DLD1 (cell line): ENCODE results near the gene WDFY2.
"Not testable (repeated sequence)": the region's sequence is repeated elsewhere in the genome, so short reads cannot be mapped to it uniquely, and the experiment has no call there.

Experiments
- in situ Hi-C: cut with HindIII; loops from 2 replicates; pipeline ENCODE4 v1.10.0; 2017; ENCODE audit warnings: low sequenced_read_pairs

The WDFY2 gene

GRCh38 chr13:51688937-51689662 is 104.8 kb downstream of the WDFY2 start:
- in situ Hi-C loops = no loop called here

DNA sequence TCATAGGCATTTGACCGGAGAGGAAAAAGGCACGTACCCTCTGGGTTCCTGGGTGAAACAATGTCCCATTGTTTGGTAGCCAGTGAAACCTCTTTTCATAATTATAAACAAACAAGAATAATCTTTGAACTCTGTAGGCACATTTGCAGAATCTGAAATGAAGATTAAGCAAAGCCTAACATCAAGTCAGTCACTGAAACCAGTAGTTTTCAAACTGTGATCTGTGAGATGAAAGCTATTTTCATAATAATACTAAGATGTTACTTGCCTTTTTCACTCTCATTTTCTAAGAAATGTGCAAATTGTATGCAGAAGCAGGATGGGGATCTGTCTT is 105.4 kb downstream of the WDFY2 start:
- in situ Hi-C loops = no loop called here

DNA sequence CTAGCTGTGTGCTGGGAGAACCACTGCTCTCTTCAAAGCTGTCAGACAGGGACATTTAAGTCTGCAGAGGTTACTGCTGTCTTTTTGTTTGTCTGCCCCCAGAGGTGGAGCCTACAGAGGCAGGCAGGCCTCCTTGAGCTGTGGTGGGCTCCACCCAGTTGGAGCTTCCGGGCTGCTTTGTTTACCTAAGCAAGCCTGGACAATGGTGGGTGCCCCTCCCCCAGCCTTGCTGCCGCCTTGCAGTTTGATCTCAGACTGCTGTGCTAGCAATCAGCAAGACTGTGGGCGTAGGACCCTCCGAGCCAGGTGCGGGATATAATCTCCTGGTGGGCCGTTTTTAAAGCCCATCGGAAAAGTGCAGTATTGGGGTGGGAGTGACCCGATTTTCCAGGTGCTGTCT is 111.4 kb downstream of the WDFY2 start:
- in situ Hi-C loops = not testable (repeated sequence)

GRCh38 chr13:51697181-51697580 is 112.9 kb downstream of the WDFY2 start:
- in situ Hi-C loops = no loop called here

DNA sequence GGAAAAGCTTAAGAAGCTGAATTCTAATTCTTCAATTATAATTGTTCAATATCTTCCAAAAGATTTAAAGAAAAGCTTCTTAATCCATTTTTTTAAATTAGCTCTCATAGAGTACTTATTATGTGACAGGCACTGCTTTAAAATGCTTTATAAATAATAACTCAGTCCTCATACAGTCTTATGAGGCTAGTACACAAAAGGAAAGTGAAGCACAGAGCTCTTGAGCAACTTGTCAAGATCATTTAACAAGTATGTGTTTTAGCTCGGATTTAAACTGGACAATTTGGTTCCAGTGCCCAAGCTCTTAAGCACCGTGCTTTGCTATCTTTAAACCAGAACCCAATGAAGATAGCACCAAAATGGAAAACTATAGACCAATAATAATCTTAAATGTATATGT is 113.6 kb downstream of the WDFY2 start:
- in situ Hi-C loops = no loop called here

DNA sequence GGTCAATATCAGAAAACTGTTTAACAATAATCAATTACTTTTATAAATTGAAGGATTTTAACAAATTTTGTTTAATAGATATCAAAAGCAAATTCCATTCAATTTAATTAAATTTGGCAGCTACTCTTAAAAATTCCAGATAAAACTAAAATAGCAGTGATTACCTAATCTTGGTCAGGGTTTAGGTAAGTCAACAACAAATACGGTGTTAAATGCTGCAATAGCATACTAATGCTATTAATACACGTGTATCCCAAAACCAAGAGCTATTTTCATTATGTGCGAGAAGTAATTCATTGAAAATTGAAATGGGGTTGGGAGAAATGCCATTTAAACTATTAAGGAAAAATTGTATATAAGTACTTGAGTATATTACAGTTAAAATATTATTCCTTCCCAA is 114.1 kb downstream of the WDFY2 start:
- in situ Hi-C loops = no loop called here

GRCh38 chr13:51704399-51705313 is 120.4 kb downstream of the WDFY2 start:
- in situ Hi-C loops = no loop called here

DNA sequence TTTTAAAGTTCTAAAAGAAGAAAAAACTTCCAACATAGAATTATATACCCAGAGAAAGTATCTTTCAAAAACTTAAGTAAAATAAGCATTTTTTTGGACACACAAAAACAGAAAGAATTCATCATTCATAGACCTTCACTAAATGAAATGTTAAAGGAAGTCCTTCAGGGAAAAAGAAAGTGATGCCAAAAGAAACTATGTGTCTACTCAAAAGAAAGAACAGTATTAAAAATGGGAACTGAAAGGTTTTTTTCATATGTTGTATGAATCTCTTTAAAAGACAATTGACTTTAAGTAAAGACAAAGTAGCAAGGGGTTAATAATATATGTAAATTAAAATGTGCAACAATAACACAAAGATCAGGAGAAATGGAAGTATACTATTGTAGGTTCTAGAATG is 123.2 kb downstream of the WDFY2 start:
- in situ Hi-C loops = no loop called here

- in situ Hi-C loops = no loop called here
These were observed 129.5 kb downstream of the WDFY2 start for GRCh38 chr13:51713807-51714206.

DNA sequence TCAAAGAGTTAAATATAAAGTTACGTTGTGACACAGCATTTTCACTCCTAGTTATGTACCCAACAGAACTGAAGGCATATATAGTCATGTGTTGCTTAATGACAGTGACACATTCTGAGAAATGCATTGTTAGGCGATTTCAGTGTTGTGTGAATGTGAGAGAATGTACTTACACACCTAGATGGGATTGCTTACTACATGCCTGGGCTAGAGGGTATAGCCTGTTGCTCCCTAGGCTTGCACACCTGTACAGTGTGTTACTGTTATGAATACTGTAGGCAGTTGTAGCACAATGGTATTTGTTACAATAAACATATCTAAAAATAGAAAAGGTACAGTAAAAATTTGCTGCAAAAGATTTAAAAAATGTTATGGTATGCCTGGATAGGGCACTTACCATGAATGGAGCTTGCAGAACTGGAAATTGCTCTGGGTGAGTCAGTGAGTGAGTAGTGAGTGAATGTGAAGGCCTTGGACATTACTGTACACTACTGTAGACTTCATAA is 130.5 kb downstream of the WDFY2 start:
- in situ Hi-C loops = no loop called here

- in situ Hi-C loops = no loop called here
These were observed 131.4 kb downstream of the WDFY2 start for GRCh38 chr13:51715613-51716012.

- in situ Hi-C loops = no loop called here
These were observed 133.6 kb downstream of the WDFY2 start for GRCh38 chr13:51717786-51718398.

GRCh38 chr13:51719394-51719793 is 135.1 kb downstream of the WDFY2 start:
- in situ Hi-C loops = no loop called here

DNA sequence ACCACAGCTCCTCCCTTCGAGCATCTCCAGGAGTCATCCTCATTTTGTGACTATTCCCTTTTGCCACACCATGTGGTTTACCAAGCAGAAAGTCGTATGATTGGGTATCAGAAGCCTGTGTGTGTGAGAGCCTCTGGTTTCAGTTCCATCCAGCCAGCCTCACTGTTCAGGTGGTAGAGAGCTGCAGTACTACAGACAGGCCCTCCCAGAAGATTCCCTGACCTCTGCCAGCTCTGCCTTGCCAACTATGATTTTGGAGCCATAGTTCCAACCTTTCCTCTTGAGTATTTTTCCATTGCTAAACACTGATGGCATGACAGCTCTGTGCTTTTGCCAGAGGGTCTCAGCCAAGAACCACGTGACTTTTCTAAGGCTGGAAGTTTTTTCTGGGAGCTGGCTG is 137.2 kb downstream of the WDFY2 start:
- in situ Hi-C loops = no loop called here

DNA sequence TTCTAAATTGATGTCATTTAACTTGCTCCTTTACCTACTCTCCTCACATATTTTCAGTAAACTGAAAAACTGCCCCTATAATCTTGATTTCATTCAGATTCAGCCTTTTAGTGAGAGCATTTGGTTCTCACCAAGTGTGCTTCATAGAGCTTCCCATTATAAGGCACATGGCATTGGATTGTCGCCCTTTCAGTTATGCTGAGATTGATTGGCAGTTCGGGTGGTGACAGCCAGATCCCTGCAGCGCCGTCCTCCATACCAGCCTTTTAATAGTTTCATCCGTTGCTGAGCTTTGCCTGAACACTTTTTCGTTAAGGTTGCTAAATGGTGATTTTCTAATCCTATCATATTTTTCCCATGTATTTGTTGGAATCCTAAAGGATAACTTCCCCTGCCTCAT is 139.3 kb downstream of the WDFY2 start:
- in situ Hi-C loops = no loop called here

DNA sequence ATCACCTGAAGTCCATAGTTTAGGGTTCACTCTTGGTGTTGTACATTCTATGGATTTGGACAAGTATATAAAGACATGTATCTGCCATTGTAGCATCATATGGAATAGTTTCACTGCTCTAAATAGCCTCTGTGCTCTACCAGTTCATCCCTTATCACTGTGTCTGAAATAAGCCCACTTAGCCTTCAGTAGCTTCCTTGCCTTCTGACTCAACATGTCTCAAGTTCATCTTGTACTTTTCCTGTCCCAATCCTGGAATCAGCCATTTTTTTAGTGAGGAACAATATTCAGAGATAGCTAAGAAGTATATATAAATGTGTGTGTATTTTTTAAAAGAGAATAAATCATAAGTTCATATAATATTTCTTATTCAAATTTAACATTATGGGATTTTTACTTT is 140.5 kb downstream of the WDFY2 start:
- in situ Hi-C loops = no loop called here

GRCh38 chr13:51726446-51727193 is 142.4 kb downstream of the WDFY2 start:
- in situ Hi-C loops = no loop called here

DNA sequence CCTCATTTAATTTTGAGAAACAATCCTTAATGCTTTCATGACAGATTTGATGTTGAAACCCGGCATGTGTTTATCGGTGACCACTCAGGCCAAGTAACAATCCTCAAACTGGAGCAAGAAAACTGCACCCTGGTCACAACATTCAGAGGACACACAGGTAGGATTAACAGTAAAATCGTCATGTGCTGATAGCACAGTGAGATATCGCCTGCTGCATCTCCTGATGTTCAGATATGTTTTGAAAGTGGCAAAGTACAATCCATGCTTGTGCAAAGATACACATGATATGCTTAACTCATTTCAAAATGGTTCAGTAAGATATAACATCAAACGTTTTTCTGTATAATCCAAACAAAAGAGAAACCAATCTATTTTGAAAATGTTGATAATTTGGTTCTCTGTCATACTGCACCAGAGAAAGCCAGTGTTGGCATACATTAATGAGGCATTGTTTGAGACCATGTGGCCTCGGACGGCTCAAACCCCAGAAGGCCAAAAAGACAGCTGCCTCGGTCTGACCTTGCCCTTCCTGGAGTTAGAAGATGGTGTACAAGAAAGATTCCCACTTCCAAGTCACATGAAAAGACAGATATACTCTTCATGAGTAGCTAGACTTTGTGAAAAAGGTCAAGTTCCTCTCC is 143.5 kb downstream of the WDFY2 start:
- in situ Hi-C loops = no loop called here

GRCh38 chr13:51728275-51728673 is 144.0 kb downstream of the WDFY2 start:
- in situ Hi-C loops = no loop called here

GRCh38 chr13:51728972-51729371 is 144.7 kb downstream of the WDFY2 start:
- in situ Hi-C loops = no loop called here
